Measurements from ENCODE around the gene SHC1.

Gene SHC1
- total RNA-seq, result 33.4 to 68.9 (median 59.5) reads per million in 17 experiments

- DNase-seq, result peak; percentile 56 to 72 (median 62)
Observed at GRCh38 chr1:154970631-154971340, at the start of gene SHC1. SHC1 (minus strand) TSS chr1:154970747; CDS start chr1:154970526, 221 bp downstream.

- no peak for DNase-seq
Observed at GRCh38 chr1:155019377-155020245, 49.1 kb upstream of the SHC1 start.

- peak in 3 of 4 experiments; percentile 52 to 65 (median 57) for DNase-seq
Observed at GRCh38 chr1:155018617-155019348, 48.2 kb upstream of the SHC1 start.

- DNase-seq, result peak in 1 of 4 experiments; percentile 18
Observed at GRCh38 chr1:155017946-155018316, 47.4 kb upstream of the SHC1 start.

GRCh38 chr1:155017041-155017945 lies 46.7 kb upstream of the SHC1 start:
- peak; percentile 80 to 92 (median 86) for DNase-seq

GRCh38 chr1:155016231-155016831 lies 45.8 kb upstream of the SHC1 start:
- no peak for DNase-seq

GRCh38 chr1:155015527-155016230 lies 45.1 kb upstream of the SHC1 start:
- no peak for DNase-seq

GRCh38 chr1:155014709-155015508 lies 44.4 kb upstream of the SHC1 start:
- DNase-seq, result no peak

GRCh38 chr1:155013632-155014031 lies 43.1 kb upstream of the SHC1 start:
- no peak for DNase-seq

- peak in 3 of 4 experiments; percentile 56 to 63 (median 60) for DNase-seq
Observed at GRCh38 chr1:155012776-155013602, 42.4 kb upstream of the SHC1 start.

GRCh38 chr1:155012026-155012546 lies 41.5 kb upstream of the SHC1 start:
- peak; percentile 75 to 90 (median 84) for DNase-seq

- no peak for DNase-seq
Observed at GRCh38 chr1:155011437-155012025, 41.0 kb upstream of the SHC1 start.

- DNase-seq, result no peak
Observed at GRCh38 chr1:155011004-155011416, 40.5 kb upstream of the SHC1 start.

GRCh38 chr1:155010211-155010918 lies 39.8 kb upstream of the SHC1 start:
- DNase-seq, result peak in 3 of 4 experiments; percentile 24 to 49 (median 44)

GRCh38 chr1:155009742-155010141 lies 39.2 kb upstream of the SHC1 start:
- DNase-seq, result no peak

GRCh38 chr1:155009221-155009711 lies 38.7 kb upstream of the SHC1 start:
- no peak for DNase-seq
